ENCODE results near the gene RABGAP1. TPM values are rescaled to one million over a fixed set of nuclear protein-coding genes. Genes with fewer than 3 reads are reported as not detected.

The RABGAP1 gene
- total and polyA plus RNA-seq, 7 donors: 15.5 to 57.9 (median 33.6) TPM

GRCh38 chr9:123127512-123128075, 186.8 kb downstream of the RABGAP1 start:
- no peak for DNase-seq
- intact Hi-C loops (cut with DNase I): loop anchor here (10.0 kb wide), 2 partner anchors 63 to 217 kb away; no protein-coding TSS in a partner anchor

GRCh38 chr9:123128591-123128990, 187.8 kb downstream of the RABGAP1 start:
- Histone ChIP-seq H3K4me1 (no peaks in the 10 kb centered on the region), H3K9me3 (no peaks in the 10 kb centered on the region), H3K27me3 (ENCODE audit: insufficient read depth in 3 of 3, low read length in 2 of 3) (no peaks in the 10 kb centered on the region), H3K36me3 (ENCODE audit: insufficient read depth in 1 of 2, low read depth in 1 of 2) (peaks cover 2 to 26% of the 10 kb centered on the region in 2 donors), H3K27ac (no peak overlapping the region), H3K4me3 (no peak overlapping the region)
- no peak for ATAC-seq
- no peak for DNase-seq
- 96% methylated on average over 4 of the region's 4 CpGs for WGBS, 3 donors
- TF ChIP-seq CTCF (IDR thresholded peaks at IDR 0.05): no peak
- intact Hi-C loops (cut with DNase I): loop anchor here (10.0 kb wide), 2 partner anchors 64 to 216 kb away; no protein-coding TSS in a partner anchor

More at GRCh38 chr9:123127512-123128075, 186.8 kb downstream of the RABGAP1 start:
- no peak overlapping the region for H3K4me3 ChIP-seq
- WGBS, 3 donors: 81 to 90% (median 85%) methylated on average over 3 of the region's 3 CpGs
- H3K36me3 ChIP-seq (ENCODE audit: insufficient read depth in 1 of 2, low read depth in 1 of 2): peaks cover 5 to 18% of the 10 kb centered on the region in 2 donors
- ATAC-seq: no peak
- no peaks in the 10 kb centered on the region for H3K9me3 ChIP-seq
- no peak overlapping the region for H3K27ac ChIP-seq
- TF ChIP-seq CTCF (IDR thresholded peaks at IDR 0.05): no peak
- H3K27me3 ChIP-seq (ENCODE audit: insufficient read depth in 3 of 3, low read length in 2 of 3): no peaks in the 10 kb centered on the region
- no peaks in the 10 kb centered on the region for H3K4me1 ChIP-seq

- Histone ChIP-seq H3K4me1 (no peaks in the 10 kb centered on the region), H3K36me3 (ENCODE audit: insufficient read depth in 1 of 2, low read depth in 1 of 2) (peaks cover 2 to 26% of the 10 kb centered on the region in 2 donors), H3K27ac (no peak overlapping the region), H3K9me3 (no peaks in the 10 kb centered on the region), H3K27me3 (ENCODE audit: insufficient read depth in 3 of 3, low read length in 2 of 3) (no peaks in the 10 kb centered on the region), H3K4me3 (no peak overlapping the region)
- intact Hi-C loops (cut with DNase I): loop anchor here (10.0 kb wide), 2 partner anchors 65 to 215 kb away; no protein-coding TSS in a partner anchor
- no peak for TF ChIP-seq CTCF (IDR thresholded peaks at IDR 0.05)
- DNase-seq: no peak
- no peak for ATAC-seq
- 89 to 97% (median 95%) methylated on average over 1 of the region's 1 CpG for WGBS, 3 donors
Measured at GRCh38 chr9:123129423-123129822, 188.6 kb downstream of the RABGAP1 start.

- peaks cover 2 to 41% of the 10 kb centered on the region in 2 donors for H3K36me3 ChIP-seq (ENCODE audit: insufficient read depth in 1 of 2, low read depth in 1 of 2)
- H3K9me3 ChIP-seq: no peaks in the 10 kb centered on the region
- no peak for TF ChIP-seq CTCF (IDR thresholded peaks at IDR 0.05)
- H3K4me3 ChIP-seq: no peak overlapping the region
- H3K4me1 ChIP-seq: no peaks in the 10 kb centered on the region
- H3K27me3 ChIP-seq (ENCODE audit: insufficient read depth in 3 of 3, low read length in 2 of 3): no peaks in the 10 kb centered on the region
- intact Hi-C loops (cut with DNase I): no loop called here
- 79% methylated on average over 1 of the region's 1 CpG for WGBS, 3 donors
- no peak for ATAC-seq
- no peak overlapping the region for H3K27ac ChIP-seq
- DNase-seq: no peak
Measured at GRCh38 chr9:123131258-123131657, 190.4 kb downstream of the RABGAP1 start.

GRCh38 chr9:123131993-123132392, 191.2 kb downstream of the RABGAP1 start:
- no peak for DNase-seq
- H3K27me3 ChIP-seq (ENCODE audit: insufficient read depth in 3 of 3, low read length in 2 of 3): no peaks in the 10 kb centered on the region
- TF ChIP-seq CTCF (IDR thresholded peaks at IDR 0.05): no peak
- no peaks in the 10 kb centered on the region for H3K9me3 ChIP-seq
- no peaks in the 10 kb centered on the region for H3K4me1 ChIP-seq
- H3K4me3 ChIP-seq: no peak overlapping the region
- H3K36me3 ChIP-seq (ENCODE audit: insufficient read depth in 1 of 2, low read depth in 1 of 2): peaks cover 2 to 37% of the 10 kb centered on the region in 2 donors
- no peak for ATAC-seq
- H3K27ac ChIP-seq: no peak overlapping the region
- intact Hi-C loops (cut with DNase I): no loop called here
